ENCODE data around the gene NNAT.
"Not testable (repeated sequence)": the region's sequence is repeated elsewhere in the genome, so short reads cannot be mapped to it uniquely, and the experiment has no call there.

NNAT gene, protein sequence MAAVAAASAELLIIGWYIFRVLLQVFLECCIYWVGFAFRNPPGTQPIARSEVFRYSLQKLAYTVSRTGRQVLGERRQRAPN

GRCh38 chr20:37521061-37521771 lies at the start of gene NNAT:
Gene NNAT (plus strand): TSS chr20:37521250. CDS start chr20:37521332, 82 bp downstream.
- no peak for DNase-seq

GRCh38 chr20:37471741-37472235 lies 49.3 kb upstream of the NNAT start:
- DNase-seq: no peak

DNA sequence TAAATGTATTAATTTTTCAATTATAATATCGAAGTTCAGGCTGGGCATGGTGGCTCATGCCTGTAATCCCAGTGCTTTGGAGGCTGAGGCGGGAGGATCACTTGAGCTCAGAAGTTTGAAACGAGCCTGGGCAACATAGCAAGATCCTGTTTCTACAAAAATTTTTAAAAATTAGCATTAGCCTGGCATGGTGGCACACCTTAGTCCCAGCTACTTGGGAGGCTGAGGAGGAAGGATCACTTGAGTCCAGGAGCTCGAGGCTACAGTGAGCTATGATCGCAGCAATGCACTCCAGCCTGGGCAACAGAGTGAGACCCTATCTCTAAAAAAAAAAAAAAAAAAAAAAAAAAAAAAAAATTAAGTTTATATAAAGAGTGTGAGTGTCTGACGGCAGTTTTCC lies 48.6 kb upstream of the NNAT start:
- DNase-seq: not testable (repeated sequence)

- DNase-seq: no peak
These were observed 47.6 kb upstream of the NNAT start for GRCh38 chr20:37473249-37474000.

- no peak for DNase-seq
These were observed 46.7 kb upstream of the NNAT start for GRCh38 chr20:37474386-37474785.

GRCh38 chr20:37475252-37475651 lies 45.8 kb upstream of the NNAT start:
- DNase-seq: no peak

DNA sequence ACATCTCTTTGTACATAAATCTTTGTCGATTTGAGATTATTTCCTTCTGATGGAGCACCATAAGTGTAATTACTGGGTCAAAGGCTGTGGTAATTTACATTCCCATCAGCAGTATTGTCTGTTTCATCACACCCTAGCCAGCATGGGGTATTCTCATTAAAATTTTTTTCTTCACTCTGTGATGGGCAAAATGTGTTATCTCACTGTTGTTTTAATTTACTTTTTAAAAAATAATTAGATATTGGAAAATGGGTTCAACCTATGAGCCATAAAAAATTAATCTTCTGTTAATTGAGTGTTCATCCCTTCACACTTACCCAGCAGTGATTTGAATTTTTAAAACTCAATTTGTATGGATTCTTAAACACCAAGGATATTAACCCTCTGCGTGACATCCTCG lies 44.0 kb upstream of the NNAT start:
- DNase-seq: no peak

DNA sequence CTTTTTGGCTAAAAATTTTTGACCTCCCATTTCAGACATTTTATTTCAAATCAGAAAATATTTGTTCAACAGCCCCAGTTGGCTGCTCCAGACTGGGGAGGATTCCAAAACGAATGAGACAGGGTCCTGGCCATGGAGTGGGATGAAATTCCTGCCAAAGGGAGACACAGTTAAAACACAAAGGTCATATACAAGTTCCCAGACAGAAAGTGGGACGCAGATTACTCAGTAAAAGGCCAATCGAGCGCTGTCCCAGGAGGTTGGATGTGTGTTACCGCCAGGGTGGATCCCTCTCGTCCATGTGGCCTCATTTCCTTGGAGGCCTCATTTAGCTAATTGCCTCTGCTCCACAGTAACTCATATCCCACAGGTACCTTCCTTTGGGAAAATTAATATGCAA lies 41.8 kb upstream of the NNAT start:
- no peak for DNase-seq

DNA sequence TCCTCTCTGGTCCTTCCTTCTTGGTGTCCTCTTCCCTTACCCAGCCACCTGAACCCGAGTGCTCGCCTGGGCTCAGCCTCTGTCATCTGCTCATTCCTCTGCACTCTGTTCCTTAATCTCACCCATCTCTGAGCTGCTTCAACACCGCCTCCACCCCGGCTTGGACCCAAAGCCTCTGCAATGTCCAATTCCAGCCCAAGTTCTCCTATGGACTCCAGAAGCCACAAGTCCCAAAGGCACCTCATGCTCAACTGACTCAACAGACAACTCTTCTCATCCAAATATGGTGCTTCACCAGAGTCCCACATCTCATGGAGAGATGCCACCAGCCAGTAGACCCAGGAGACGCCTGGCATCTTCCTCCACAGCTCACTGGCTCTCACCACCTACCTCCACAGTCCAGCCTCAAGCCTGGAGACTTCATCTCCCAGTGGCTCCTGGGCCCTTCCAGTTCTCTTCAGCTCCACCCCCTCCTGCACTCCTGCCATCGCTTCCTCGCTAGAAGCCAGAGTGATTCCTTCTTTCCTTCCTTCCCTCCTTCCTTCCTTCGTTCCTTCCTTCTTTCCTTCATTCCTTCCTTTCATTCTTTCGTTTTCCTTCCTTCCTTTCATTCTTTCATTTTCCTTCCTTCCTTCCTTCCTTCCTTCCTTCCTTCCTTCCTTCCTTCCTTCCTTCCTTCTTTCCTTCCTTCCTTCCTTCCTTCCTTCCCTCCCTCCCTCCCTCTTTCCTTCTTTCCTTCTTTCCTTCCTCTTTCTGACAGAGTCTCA lies 40.9 kb upstream of the NNAT start:
- no peak for DNase-seq

DNA sequence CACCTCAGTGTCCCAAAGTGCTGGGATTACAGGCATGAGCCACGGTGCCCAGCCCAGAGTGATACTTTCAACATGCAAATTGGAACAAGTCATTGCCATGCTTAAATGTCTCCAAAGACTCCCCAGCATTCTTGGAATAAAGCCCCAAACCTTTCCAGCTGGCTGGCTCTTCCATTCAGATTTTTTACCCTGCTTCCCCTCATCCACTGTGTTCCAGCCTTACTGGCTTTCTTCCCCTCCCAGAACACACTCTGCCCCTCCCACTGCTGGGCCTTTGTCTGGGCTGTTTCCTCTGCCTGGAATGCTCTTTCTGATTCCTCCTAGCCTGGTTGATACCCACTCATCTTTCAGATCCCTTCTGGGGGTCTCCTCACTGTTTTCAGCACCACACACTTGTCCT lies 40.1 kb upstream of the NNAT start:
- DNase-seq: no peak

DNA sequence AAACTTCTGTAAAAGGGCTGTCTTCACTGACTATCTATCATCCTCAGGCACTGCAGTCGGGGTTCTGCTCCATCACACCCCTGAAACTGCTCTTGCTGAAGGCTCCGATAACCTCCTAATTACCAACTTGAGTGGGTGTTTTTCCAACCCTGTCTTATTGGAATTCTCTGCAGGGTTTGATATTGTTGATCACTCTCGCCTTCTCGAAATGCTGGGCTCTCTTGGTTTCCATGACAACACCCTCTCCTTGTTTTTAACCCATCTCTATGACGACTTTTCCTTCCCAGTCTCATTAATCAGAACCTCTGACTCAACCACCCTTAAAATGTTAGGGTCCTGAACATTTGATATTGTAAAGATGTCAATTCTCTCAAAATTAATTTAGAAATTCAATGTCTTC lies 39.4 kb upstream of the NNAT start:
- no peak for DNase-seq

DNA sequence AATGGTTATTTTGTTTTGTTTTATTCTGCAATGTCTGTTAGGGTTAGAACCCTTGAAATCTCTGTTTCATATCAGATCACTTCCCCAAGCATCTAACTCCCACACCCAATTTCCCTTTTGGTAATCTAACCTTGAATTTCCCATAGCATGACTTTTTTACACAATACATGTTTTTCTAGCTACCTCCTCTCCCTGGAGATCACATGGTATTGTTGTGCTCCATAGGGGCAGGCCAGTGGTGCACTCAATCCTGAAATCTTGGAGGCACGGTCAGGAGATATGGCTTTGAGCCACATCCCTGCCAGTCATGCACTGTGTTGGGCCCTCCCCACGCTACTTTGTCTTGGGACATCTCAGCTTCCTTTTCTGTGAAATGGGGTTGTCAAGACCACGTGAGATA lies 36.7 kb upstream of the NNAT start:
- DNase-seq: no peak

- not testable (repeated sequence) for DNase-seq
These were observed 34.8 kb upstream of the NNAT start for GRCh38 chr20:37486209-37486608.

- DNase-seq: no peak
These were observed 30.2 kb upstream of the NNAT start for GRCh38 chr20:37490663-37491350.

DNA sequence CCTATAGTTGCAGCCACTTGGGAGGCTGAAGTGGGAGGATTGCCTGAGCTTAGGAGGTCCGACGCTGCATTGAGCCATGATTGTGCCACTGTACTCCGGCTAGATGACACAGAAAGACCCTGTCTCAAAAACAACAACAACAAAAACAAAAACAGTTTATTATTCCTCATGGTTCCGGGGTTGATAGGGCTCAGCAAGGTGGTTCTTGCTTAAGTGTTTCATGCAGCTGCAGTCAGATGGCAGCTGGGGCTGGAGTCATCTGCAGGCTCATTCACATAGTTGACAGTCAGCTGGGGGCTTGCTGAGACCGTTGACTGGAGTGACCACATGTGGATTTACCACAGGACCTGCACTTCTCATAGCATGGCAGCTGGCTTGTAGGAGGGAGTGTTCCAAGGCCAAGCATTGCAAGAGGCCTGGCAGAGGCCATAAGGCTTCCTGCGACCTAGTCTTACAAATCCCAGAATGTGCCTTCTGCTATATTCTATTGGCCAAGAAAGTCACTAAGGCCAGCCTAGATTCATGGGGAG lies 28.9 kb upstream of the NNAT start:
- no peak for DNase-seq

GRCh38 chr20:37492945-37493344 lies 28.1 kb upstream of the NNAT start:
- no peak for DNase-seq

DNA sequence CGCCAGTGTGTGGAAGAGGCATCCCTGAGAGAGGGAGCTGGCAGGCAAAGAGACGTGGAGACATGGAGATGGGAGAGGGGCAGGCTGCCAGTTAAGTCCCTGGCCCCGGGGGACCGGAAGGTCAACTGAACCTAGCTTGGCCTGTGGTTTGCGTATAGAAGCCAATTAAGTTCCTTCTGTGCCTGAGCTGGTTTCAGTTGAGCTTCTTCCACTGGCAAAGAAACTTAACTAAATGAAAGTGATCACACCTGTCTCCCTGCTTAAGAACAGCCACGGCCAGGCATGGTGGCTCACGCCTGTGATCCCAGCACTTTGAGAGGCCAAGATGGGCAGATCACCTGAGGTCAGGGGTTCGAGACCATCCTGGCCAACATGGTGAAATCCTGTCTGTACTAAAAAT lies 26.7 kb upstream of the NNAT start:
- DNase-seq: no peak

DNA sequence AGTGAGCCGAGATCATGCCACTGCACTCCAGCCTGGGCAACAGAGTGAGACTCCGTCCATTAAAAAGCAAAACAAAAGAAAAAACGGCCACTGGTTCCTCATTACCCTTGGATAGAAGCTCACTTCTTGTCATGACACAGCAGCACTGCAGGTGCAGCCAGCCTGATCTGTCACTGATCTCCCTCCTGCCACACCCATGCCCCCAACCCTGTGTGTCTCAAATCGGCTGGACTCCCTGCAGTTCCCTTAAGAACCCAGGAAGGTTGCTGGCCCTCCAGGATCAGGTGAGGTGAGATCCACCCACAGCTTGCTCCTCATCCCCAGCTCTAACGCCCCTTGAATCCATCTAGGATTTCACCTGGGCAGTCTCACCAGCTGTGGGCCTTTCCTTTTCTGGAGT lies 26.3 kb upstream of the NNAT start:
- no peak for DNase-seq

- DNase-seq: no peak
These were observed 22.9 kb upstream of the NNAT start for GRCh38 chr20:37498066-37498665.

GRCh38 chr20:37500311-37500710 lies 20.7 kb upstream of the NNAT start:
- no peak for DNase-seq

- no peak for DNase-seq
These were observed 19.1 kb upstream of the NNAT start for GRCh38 chr20:37501940-37502339.

DNA sequence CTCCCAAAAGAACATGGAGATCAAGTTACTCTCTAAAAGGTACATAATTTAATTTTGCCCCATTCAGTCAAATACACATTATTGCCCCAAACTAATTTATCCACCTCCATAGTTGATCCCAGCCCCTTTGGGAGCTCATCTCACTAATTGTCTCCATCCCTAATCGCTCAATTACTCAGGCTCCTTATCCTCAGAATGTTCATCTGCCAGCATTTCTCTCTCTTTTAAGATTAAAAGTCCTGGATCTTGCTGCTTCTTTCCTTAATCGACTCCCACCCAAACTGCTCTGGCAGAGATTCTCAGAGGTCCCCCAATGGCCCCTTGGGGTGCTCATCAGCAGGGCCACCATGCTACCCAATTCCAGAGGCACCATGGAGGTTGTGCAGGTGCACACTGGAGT lies 18.4 kb upstream of the NNAT start:
- DNase-seq: no peak
